GM21717 (cell line): ENCODE measurements around the gene SNU13.
"Not testable (repeated sequence)": the region's sequence is repeated elsewhere in the genome, so short reads cannot be mapped to it uniquely, and the experiment has no call there.

Experiments
- ATAC-seq: cut with Tn5 transposase; IDR thresholded peaks from one replicate; pipeline ENCODE4 v1.9.1; 2021; ENCODE audit warnings: mild to moderate bottlenecking, moderate library complexity; ENCODE audit not compliant: unreplicated experiment

Gene SNU13

DNA sequence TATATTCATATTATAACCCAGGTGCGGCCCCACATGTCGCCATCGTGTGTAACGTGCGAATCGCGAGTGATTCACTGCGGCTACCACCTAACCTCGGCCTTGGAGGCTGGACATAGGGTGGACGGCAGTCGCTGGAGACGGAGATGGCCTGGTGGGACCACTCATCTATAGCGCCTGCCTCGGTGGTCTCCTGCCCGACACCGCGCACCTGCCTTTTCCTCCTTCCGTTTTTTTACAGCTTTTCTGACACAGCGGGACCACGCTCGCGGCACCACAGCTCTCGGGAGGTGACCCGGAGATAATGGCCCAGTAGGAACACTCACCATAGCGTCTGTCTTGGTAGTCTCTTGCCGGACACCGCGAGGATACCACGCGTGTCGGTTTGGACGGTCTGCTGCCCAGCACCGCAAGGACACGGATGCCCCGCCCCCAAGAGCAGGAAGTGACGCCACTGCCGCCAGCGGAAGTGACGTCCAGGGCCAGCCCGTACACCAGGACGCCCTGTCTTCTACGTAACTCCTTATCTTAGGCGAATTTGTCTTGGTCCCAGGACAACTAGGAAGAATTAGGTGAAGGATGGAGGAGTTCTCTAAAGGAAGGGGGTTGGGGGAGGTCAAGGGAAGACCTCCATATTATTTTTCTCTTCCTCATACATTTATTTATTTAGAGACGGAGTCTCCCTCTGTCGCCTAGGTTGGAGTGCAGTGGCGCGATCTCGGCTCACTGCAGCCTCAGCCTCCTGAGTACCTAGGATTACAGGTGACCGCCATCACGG lies 6.4 kb downstream of the SNU13 start:
- peak; percentile 76 for ATAC-seq

DNA sequence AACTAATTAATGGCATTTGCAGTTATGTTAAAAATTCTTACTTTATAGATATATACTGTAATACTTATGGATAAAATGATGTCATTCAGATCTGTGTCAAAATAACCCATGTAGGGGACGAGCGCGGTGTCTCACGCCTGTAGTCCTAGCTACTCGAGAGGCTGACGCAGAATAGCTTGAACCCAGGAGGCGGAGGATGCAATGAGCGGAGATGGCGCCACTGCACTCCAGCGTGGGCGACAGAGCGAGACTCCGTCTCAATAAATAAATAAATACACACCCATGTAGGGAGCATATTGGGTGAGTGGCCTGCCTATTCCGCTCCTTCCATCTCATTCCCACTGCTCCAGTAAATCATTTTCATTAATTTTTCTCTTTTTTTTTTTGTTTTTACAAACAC lies 7.1 kb downstream of the SNU13 start:
- ATAC-seq, result no peak

DNA sequence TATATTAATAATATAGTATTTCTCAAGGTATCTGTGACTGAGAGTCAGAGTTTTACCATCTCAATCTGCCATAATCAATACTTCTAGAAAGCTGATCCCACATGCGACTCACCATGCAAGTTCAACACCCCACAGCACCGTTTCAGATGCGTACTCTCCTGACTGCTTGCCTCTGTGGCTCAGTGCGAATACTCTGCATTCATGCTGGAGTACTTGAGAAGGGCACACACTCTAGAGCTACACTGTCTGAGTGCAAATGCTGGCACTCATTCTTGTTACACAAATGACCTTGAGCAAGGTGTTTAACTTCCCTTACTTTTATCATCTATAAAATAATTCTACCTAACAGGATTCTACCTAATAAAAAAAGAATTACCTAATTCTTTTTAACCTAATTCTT lies 12.5 kb downstream of the SNU13 start:
- ATAC-seq, result no peak

DNA sequence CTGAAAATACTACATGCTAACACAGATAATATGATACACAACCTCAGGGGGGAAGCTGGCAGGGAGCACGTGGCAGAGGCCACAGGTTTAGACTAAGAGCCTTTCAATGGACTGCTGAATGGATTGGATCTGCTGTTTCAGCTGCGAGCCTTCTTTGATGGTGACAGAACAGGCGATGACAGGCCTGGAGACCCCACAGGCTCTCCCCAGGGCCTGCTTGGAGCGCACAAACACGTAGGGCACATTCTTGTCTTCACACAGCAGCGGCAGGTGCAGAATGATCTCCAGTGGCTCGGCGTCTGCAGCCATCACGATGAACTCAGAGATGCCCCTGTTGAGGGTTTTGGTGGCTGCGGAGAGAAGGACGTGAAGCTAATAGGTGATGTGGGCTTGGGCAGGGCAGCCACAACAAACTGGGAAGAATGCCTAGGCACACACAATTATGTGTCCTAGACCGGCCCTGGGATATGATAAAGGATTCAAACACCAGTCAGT lies 13.8 kb downstream of the SNU13 start:
- no peak for ATAC-seq

DNA sequence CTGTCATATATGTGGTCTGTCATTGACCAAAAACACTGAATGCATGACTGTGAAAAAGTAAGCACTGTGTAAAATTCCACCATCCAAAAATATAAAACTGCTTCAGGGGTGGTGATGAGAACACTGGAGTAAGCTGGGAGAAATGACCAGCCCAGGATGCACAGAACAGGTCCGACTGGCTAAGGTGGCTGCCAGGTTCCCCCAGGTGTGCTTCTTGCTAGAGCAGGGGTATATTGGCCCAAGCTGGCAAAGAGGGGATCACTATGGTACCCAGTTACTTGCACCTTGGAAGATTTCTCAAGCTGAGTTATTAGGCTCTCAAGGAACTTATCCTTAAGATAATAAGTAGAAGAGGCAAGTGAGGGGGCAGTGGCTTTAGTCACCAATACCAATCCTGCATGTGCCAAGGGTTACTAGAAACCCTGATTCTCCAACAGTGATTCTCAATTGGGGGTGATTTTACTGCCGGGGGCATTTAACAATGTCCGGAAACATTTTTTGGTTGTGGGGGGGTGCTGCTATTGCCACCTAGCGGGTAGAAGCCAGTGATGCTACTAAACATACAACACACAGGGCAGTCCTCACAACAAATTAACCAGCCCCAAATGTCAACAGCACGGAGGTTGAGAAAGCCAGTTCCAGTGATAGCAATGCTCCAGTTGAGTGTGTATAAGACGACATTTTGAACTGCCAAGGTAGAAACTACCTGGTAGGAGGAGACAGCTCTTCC lies 15.7 kb downstream of the SNU13 start:
- ATAC-seq, result no peak

DNA sequence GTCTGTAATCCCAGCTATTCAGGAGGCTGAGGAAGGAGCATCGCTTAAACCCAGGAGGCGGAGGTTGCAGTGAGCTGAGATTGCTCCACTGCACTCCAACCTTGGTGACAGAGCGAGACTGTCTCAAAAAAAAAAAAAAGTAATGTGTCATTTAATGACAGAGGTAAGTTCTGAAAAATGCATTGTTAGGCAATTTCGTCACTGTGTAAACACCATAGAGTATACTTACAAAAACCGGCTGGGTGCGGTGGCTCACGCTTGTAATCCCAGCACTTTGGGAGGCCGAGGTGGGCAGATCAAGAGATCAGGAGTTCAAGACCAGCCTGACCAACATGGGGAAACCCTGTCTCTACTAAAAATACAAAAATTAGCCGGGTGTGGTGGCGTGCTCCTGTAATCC lies 16.6 kb downstream of the SNU13 start:
- ATAC-seq, result not testable (repeated sequence)

DNA sequence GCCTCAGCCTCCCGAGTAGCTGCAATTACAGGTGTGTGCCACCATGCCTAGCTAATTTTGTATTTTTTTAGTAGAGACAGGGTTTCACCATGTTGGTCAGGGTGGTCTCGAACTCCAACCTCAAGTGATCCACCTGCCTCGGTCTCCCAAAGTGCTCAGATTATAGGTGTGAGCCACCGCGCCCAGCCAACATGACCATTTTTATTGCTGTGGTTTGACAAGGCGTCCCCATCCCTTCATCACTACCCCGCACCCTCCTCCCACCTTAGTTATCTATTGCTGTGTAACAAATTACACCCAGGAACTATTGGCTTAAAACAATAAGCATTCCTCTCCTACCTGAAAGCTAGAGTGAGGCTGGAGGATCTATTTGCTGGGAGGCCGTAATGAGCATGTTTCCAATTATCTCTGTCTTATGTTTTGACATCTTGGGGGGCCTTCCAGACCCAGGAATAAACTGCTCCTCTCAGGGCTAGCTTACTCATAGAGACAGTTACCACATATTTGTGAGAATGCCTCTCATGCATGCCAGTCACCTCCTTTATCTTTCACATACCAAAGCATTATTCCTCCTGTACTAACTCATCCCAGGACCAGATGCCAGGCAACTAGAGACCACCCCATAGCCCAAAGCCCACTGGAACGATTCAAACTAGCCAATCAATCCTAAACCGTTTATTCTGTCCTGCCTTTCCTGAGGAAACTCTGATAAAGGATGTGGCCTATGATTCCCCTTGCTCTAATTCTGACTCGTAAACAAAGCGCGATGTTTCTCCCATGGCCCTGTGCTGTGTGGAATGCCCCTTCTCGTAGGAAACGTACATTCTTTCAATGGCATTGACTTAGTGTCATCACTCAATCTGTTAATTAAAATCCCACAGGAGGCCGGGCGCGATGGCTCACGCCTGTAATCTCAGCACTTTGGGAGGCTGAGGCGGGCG lies 19.4 kb downstream of the SNU13 start:
- no peak for ATAC-seq

DNA sequence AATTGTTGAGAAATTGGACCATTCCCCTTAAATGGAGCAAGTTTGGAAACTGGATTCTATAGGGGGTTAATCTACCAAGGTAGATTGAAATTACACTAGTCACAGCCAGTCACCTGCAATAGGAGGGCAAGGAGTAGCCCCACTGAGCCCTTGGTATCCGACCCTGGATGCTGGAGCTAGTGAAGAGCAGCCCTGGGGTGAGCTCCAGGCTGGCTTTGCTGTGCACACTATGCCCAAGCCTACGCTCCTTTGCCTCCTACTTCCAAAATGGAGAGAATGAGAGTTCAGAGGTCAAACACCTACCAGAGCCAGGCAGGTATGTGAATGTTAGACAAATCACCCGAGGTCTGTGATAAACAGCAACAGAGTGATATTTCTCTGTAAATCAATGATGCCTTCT lies 23.7 kb downstream of the SNU13 start:
- no peak for ATAC-seq

DNA sequence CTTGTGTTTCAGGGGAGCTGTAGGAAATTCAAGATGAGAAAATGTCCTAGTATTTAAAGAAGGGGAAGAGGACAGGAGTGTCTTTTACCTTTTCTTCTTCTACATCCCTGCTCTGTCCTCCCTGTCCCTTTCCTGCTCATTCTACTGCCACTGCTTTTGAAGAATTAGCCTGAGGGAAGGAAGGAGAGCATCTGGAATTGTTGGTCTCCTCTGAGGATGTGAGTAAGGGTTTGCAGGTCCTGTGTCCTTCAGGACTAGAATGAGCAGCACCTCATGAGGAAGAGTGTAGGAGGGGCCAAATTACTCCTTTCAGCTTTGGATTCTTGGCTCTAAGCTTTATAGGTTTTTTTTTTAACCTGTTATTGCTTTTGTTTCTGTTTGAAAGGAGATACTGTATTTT lies 24.2 kb downstream of the SNU13 start:
- ATAC-seq, result no peak

DNA sequence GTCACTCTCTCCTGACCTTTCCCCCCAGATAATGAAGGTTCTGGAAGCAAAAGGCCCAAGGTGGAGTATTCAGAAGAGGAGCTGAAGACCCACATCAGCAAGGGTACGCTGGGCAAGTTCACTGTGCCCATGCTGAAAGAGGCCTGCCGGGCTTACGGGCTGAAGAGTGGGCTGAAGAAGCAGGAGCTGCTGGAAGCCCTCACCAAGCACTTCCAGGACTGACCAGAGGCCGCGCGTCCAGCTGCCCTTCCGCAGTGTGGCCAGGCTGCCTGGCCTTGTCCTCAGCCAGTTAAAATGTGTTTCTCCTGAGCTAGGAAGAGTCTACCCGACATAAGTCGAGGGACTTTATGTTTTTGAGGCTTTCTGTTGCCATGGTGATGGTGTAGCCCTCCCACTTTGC lies 25.1 kb downstream of the SNU13 start:
- not testable (repeated sequence) for ATAC-seq

DNA sequence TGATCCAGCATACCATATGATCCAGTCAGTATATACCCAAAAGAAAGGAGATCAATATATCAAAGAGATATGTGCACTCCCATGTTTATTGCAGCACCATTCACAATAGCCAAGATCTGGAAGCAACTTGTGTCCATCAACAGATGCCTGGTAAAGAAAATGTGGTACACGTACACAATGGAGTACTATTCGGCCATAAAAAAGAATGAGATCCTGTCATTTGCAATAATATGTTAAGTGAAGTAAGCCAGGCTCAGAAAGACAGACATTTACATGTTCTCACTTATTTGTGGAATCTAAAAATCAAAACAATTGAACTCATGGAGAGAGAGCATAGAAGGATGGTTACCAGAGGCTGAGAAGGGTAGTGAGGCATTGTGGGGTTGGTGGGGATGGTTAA lies 27.0 kb downstream of the SNU13 start:
- no peak for ATAC-seq

DNA sequence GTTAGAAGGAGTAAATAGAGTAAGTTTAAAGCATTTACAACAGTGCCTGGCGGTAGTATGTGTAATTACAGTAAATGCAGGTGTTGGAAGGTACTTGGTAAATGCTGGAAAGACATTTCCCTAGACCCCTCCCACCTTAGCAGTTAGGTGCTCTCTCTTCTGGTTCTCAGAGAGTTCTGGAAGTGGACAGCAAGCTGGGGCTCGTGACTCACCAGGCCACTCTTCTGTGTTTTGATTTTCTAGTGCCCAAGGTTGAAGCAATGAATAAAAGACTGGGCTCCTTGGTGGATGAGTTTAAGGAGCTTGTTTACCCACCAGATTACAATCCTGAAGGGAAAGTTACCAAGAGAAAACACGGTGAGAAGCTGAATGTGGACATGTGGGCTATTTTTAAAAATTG lies 27.6 kb downstream of the SNU13 start:
- no peak for ATAC-seq

DNA sequence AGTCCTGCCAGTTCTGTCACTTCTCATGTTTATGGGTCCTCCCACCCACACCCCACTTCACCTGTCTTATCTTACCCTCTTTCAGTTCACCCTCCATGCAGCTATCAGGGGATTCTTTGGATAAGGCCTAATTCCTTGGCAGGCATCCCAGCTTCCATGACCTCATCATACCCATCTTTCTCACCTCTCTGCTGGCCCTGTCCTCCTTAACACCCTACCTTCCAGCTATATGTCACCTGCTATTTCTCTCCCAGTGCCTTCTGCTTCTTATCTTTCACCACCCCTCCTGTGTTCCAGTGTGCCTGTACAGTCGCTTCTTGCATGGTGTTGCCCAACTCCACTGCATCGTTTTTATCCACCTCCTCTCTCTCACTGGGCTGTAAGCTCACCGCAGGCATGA lies 28.3 kb downstream of the SNU13 start:
- no peak for ATAC-seq

DNA sequence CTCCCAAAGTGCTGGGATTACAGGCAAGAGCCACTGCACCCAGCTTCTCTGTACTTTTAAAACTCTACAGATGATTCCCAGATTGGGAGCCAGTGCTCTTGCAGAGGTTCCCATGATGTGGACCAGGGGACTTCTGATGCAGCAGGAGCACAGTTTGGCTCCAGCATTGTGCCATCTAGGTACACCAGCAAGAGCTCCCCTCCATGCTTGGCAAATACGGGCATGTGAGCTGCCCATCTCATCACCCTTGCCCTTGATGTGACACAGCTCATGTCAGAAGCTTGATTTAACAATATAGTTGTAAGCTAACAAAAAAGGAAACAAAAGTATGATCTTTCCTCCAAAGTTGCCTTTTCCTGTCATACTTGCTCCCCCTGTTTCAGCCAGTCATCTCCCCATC lies 28.7 kb downstream of the SNU13 start:
- no peak for ATAC-seq

DNA sequence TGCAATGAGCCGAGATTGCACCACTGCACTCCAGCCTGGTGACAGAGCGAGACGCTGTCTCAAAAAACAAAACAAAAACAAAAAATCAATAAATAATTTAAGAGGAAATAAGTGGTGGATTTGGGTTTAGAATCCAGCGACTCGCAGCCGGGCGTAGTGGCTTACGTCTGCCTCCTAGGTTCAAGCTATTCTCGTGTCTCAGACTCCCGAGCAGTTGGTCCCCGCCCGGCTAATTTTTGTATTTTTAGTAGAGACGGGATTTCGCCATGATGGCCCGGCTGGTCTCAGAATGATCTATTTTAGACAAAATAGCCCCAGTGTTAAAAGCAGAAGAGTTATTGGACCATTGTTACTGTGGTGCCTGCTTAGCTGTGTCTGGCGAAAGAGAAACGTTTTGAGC lies 29.8 kb downstream of the SNU13 start:
- no peak for ATAC-seq

DNA sequence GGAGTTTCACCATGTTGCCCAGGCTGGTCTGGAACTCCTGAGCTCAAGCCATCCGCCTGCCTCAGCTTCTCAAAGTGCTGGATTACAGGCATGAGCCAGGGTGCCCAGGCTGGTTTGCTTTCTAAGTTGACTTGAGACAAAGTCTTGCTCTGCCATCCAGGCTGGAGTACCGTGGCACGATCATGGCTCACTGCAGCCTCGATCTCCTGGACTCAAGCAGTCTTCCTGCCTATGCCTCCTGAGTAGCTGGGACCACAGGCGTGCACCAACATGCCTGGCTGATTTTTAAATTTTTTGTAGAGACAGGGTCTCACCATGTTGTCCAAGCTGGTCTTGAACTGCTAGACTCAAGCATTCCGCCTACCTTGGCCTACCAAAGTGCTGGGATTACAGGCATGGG lies 31.0 kb downstream of the SNU13 start:
- ATAC-seq, result no peak

DNA sequence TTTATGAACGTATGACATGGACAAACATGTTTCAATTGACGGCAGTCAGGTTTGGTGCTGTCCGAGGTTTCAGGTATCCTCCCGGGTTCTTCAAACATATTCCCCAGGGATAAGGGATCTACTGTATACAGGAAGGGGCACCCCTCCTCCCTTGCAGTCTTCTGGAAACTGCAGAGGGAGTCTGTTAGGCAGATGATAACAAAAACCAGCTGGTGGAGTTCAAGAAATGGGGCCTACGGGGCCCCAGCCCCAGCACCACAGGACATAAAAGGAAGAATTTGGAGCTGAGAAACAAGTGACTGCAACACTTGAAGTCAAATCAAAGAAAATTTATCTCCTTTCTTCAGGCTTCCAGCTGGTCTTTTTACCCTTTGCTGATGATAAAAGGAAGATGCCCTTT lies 32.1 kb downstream of the SNU13 start:
- ATAC-seq, result no peak

DNA sequence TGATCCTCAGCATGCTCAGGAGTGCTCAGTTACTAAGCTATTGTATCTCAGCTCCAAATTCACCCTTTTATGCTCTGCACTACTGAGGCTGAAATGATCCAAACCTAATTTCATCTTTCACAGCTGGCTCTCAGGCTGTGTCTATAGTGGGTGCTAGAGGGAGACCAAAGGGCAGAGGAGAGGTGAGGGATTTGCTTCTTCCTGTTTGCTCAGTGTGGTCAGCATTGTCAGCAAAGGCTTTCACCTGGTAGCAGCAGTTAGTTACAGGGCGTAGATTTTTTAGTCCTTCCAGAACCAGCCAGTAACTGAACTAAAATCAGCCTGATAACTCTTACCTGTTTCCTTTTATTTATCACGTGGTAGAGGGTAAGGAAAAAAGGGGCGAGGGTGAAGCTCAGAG lies 34.3 kb downstream of the SNU13 start:
- ATAC-seq, result no peak

DNA sequence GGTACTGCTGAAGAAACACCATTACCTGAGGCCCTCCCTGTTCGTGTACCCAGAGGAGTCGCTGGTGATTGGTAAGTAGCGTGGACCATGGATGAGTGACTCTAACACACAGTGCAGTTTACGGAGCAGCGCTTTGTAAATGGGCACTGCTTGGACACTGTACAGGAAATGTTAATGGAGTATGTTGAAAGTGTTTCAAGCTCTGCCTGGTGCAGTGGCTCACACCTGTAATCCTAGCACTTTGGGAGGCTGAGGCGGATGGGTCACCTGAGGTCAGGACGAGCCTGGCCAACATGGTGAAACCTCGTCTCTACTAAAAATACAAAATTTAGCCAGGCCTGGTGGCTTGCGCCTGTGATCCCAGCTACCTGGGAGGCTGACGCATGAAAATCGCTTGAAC lies 37.8 kb downstream of the SNU13 start:
- no peak for ATAC-seq

DNA sequence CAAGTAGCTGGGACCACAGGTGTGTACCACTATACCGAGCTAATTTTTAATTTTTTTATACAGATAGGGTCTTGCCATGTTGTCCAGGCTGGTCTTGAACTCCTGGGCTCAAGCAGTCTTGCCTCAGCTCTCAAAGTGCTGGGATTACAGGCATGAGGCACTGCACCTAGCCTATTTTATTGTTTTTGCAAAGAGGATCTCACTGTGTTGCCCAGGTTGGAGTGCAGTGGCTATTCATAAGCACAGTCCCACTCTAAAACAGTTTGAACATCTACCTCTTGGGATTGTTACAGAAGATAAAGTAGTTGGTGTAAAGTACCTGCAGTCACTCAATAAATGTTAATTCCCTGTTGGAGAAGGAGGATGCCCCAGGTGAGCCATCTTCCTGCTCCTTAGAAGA lies 38.4 kb downstream of the SNU13 start:
- ATAC-seq, result no peak

DNA sequence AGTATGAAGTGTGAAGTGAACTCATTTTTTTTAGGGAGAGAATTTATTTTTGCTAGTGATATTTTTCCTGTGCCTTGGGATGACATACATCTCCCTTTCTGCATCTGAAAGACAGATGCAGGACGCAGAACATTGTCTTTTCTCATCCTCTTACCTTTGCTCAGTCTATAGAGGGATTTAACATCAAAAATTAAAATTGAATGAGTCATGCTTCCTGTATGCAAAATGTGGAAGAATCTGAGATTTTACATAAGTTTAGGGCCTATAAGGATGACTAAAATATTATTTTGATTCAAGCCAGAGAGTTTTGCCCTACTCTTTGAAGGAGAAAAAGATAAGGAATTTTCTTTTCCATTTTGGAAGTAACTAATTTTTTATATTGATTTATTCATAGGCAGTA lies 40.2 kb downstream of the SNU13 start:
- no peak for ATAC-seq
